K562 (cell line): ENCODE results near the gene UNKL. TPM values are rescaled to one million over a fixed set of nuclear protein-coding genes. Genes with fewer than 3 reads are reported as not detected.

Experiments used
- BRCA1 ChIP-seq, 2 experiments: fragments of 450-650 bp in 1 of 2; sonication (generic) in 1 of 2; formaldehyde crosslinking in 1 of 2; IDR thresholded peaks; 2 replicates each; pipeline versions ENCODE4 v1.5.0 to v1.6.1; 2017 to 2020; ENCODE audit warnings: mild to moderate bottlenecking in 1 of 2, missing genetic modification reagents in 1 of 2
- CBX3 ChIP-seq, 2 experiments: IDR thresholded peaks; 1 replicate in 1 of 2; 2 replicates in 1 of 2; pipeline ENCODE4 v1.6.1; 2012; ENCODE audit warnings: inconsistent platforms in 2 of 2, low read length in 2 of 2, borderline replicate concordance in 1 of 2, control low read depth in 1 of 2
- CCNT2 ChIP-seq: IDR thresholded peaks from 2 replicates; pipeline ENCODE4 v1.6.1; 2011; ENCODE audit warnings: borderline replicate concordance, low read depth, mild to moderate bottlenecking, moderate library complexity, mixed read lengths, low read length; ENCODE audit not compliant: insufficient read length; ENCODE audit errors: extremely low read depth
- DDX20 ChIP-seq: fragments of 450-650 bp; IDR thresholded peaks from 2 replicates; pipeline ENCODE4 v1.6.1; 2016; ENCODE audit warnings: missing genetic modification characterization, low read depth, mild to moderate bottlenecking, missing compliant biosample characterization, moderate library complexity
- DMBX1 ChIP-seq: fragments of 250-450 bp; sonication (Bioruptor Pico); IDR thresholded peaks from 2 replicates; pipeline ENCODE4 v1.8.0; 2022; ENCODE audit warnings: inconsistent platforms, mild to moderate bottlenecking, moderate library complexity, borderline replicate concordance
- ILF3 ChIP-seq: fragments of 450-650 bp; IDR thresholded peaks from 2 replicates; pipeline ENCODE4 v1.6.1; 2018; ENCODE audit warnings: antibody characterized with exemption, mild to moderate bottlenecking, moderate library complexity, borderline replicate concordance
- MAZ ChIP-seq, 2 experiments: fragments of 450-650 bp in 1 of 2; sonication (generic) in 1 of 2; formaldehyde crosslinking; IDR thresholded peaks in 1 of 2; conservative IDR thresholded peaks in 1 of 2; 2 replicates each; pipeline versions ENCODE4 v1.4.0 to v1.5.0; 2020; ENCODE audit warnings: mild to moderate bottlenecking in 1 of 2, missing genetic modification reagents in 1 of 2
- NBN ChIP-seq: fragments of 450-650 bp; IDR thresholded peaks from 2 replicates; pipeline ENCODE4 v1.6.1; 2016; ENCODE audit warnings: low read depth, mild to moderate bottlenecking
- NRF1 ChIP-seq, 2 experiments: fragments of 450-650 bp; IDR thresholded peaks in 1 of 2; conservative IDR thresholded peaks in 1 of 2; 2 replicates each; pipeline ENCODE4 v1.6.1; 2014; ENCODE audit warnings: mild to moderate bottlenecking in 2 of 2
- PHB2 ChIP-seq: fragments of 450-650 bp; IDR thresholded peaks from 2 replicates; pipeline ENCODE4 v1.6.1; 2017; ENCODE audit warnings: low read depth
- RAD51 ChIP-seq: fragments of 450-650 bp; IDR thresholded peaks from 2 replicates; pipeline ENCODE4 v1.7.1; 2016; ENCODE audit warnings: low read depth, mild to moderate bottlenecking, borderline replicate concordance
- SMARCC2 ChIP-seq: fragments of 450-650 bp; IDR thresholded peaks from 2 replicates; pipeline ENCODE4 v1.6.1; 2017; ENCODE audit warnings: antibody characterized with exemption, moderate library complexity, mild to moderate bottlenecking, low read depth
- SRSF1 ChIP-seq: fragments of 200-400 bp; formaldehyde crosslinking; IDR thresholded peaks from 2 replicates; pipeline ENCODE4 v1.6.1; 2017; ENCODE audit warnings: mild to moderate bottlenecking, low read depth, low read length, moderate library complexity
- STAT5B ChIP-seq: fragments of 250-450 bp; sonication (Bioruptor Pico); IDR thresholded peaks from 2 replicates; pipeline ENCODE4 v1.8.0; 2021; ENCODE audit warnings: mild to moderate bottlenecking, inconsistent platforms
- TCFL5 ChIP-seq: fragments of 250-450 bp; sonication (Bioruptor Pico); conservative IDR thresholded peaks from 2 replicates; pipeline ENCODE4 v1.6.1; 2021; ENCODE audit warnings: mild to moderate bottlenecking, moderate library complexity, matching md5 sums
- ZNF263 ChIP-seq: sonication (generic); formaldehyde crosslinking; IDR thresholded peaks from 2 replicates; pipeline ENCODE4 v1.8.0; 2022; ENCODE audit warnings: mild to moderate bottlenecking, missing genetic modification reagents, borderline replicate concordance
- polyA plus RNA-seq, 8 experiments: library from polyadenylated mRNA; depleted of rRNA in 4 of 8; stranded (reverse) in 5 of 8; unstranded in 3 of 8; fragments of >200 nt; fragmentation: Nextera tagmentation in 2 of 8; fragmentation: Illumina TruSeq in 1 of 8; extraction: Ambion mirVana in 2 of 8; extraction: Trizol in 1 of 8; gene quantifications; 2 replicates each; pipeline versions ENCODE4 v1.2.1 to v1.2.3, GENCODE V29; 2011 to 2014; ENCODE audit warnings: inconsistent platforms in 1 of 8, missing spikeins in 1 of 8
- total RNA-seq, 7 experiments: library from RNA; depleted of rRNA in 6 of 7; stranded (reverse); fragments of >200 nt in 6 of 7; fragmentation: Illumina TruSeq in 2 of 7; extraction: Trizol in 2 of 7; gene quantifications; 2 replicates each; pipeline versions ENCODE4 v1.2.1 to v1.2.3, GENCODE V29; 2011 to 2021; ENCODE audit warnings: low replicate concordance in 1 of 7
- TF ChIP-seq, protein P1 (sequence below): fragments of 250-450 bp; sonication (Bioruptor Pico); IDR thresholded peaks from 2 replicates; pipeline ENCODE4 v1.5.0; 2021; ENCODE audit warnings: mild to moderate bottlenecking, moderate library complexity
- TF ChIP-seq, protein P2 (sequence below): fragments of 450-650 bp; IDR thresholded peaks from 2 replicates; pipeline ENCODE4 v1.6.1; 2016; ENCODE audit warnings: missing biosample characterization, missing genetic modification characterization
- TF ChIP-seq, protein P3 (sequence below): fragments of 250-450 bp; sonication (Bioruptor Pico); IDR thresholded peaks from 2 replicates; pipeline ENCODE4 v1.5.0; 2020; ENCODE audit warnings: mild to moderate bottlenecking

UNKL gene
- total and polyA plus RNA-seq, 9 of the 15 experiments (the other 6 are each of a cell fraction or from before 2014, with no cell fraction given): 0.37 to 30.2 (median 5.1) TPM

DNA sequence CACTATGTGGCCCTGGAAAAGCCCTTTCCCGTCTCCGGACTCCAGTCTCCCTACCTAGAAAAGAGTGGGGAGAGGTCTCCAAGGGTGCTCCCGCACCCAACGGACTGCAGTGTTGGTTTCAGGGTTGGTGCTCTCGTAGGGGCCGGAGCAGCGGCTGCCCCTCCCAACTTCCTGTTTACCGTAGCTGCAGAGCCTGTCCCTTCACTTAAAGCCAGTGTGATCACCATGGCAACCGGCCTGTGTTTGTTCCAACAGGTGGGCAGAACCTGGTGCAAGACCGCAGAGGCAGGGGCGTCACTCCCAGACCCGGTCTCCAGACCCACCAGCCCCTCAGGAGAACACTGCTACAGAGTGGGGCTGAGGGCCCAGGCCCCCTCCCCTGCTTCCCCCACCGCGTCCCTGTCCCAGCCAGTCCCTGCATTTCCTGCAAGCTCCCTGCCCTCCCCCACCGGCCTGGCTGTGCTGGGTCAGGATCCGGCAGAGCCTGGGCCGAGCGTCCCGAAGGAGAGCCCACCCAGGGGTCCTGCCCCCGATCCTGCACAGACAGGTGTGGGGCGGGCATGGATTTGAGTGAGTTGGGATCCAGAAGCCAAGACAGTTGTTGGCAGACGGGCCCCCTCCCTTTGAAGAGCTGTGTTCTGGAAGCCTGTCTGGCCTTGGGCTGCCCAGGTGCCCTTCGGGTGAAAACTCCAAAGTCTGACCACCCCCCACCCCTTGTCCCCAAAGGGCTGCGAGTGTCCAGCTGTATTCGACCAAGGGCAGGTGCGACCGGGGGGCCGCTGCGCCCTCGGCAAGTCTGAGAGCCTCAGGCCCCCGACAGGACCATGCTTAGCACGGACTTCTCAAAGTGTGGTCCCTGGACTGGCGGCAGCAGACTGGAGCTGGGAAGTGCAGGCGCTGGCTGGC lies 82.5 kb downstream of the UNKL start (continued):
- TF ChIP-seq RAD51 (no peak), MAZ (CRISPR knock-in tag; conservative IDR thresholded peaks at IDR 0.05 in 1 of 2, IDR thresholded peaks at IDR 0.05 in 1 of 2) (peak; percentile 80 to 95), BRCA1 (IDR thresholded peaks at IDR 0.05) (no peak), BRCA1 (CRISPR knock-in tag; IDR thresholded peaks at IDR 0.05) (0 out of 2 replicates have a peak, but pooled peaks have one; percentile 67), DMBX1 (CRISPR knock-in tag) (no peak), ILF3 (no peak), TCFL5 (CRISPR knock-in tag) (no peak), NBN (no peak), CBX3 (IDR thresholded peaks at IDR 0.05; ENCODE audit: borderline replicate concordance in 1 of 2, low read length in 2 of 2) (no peak), DDX20 (tag) (no peak), SRSF1 (no peak), ZNF263 (peak; percentile 64), STAT5B (CRISPR knock-in tag) (no peak), PHB2 (no peak), NRF1 (conservative IDR thresholded peaks at IDR 0.05 in 1 of 2, IDR thresholded peaks at IDR 0.05 in 1 of 2) (peak; percentile 29 to 49; a peak in 3 of 4 replicates), CCNT2 (no peak), SMARCC2 (no peak)
- TF ChIP-seq, protein P1, sequence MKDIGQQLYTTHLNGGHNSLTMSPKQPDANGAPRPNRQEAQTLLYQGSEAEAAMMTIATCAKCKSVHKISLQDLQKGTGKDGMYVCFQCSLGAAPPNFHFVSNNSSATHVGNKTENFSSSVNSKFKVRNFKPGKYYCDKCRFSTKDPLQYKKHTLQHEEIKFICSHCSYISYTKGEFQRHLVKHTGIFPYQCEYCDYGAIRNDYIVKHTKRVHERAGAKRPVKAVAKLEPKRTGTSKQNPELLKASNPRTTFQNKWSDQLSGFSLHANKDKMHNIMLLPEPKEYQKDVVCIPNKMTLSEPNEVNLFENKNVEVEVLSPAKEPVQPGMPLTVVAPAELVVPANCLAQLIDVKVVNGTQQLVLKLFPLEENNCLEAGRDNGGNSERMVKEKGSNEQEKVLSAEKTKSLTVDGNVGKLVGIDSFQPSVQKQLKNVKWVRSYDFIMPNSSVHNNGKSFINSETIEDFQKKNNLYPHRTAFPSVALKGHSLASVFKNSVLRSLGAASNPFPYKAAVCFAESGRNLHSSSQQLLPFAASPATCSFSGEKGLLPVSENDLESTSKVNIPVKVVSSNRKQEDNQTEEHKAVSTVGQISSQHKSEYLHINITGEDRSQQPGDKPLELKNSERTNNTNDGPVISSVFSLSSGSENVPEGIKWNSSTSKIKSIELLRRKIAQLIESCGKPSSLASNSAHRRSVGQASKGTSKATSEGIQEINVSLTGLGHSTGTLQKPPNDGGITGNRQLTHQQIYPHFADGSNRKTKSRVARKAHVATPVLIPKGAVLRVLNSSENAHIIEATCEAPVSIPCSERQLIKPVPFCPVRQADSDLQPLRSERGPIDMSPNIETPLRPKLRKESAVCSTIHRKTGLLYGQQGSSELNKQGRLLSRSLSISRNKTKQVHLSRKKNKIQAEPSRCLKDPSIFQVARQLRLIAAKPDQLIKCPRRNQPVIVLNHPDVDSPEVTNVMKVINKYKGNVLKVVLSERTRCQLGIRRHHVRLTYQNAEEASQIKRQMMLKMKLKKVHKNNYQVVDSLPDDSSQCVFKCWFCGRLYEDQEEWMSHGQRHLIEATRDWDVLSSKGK (CRISPR knock-in tag): no peak
- TF ChIP-seq, protein P2, sequence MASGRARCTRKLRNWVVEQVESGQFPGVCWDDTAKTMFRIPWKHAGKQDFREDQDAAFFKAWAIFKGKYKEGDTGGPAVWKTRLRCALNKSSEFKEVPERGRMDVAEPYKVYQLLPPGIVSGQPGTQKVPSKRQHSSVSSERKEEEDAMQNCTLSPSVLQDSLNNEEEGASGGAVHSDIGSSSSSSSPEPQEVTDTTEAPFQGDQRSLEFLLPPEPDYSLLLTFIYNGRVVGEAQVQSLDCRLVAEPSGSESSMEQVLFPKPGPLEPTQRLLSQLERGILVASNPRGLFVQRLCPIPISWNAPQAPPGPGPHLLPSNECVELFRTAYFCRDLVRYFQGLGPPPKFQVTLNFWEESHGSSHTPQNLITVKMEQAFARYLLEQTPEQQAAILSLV: no peak
- TF ChIP-seq, protein P3, sequence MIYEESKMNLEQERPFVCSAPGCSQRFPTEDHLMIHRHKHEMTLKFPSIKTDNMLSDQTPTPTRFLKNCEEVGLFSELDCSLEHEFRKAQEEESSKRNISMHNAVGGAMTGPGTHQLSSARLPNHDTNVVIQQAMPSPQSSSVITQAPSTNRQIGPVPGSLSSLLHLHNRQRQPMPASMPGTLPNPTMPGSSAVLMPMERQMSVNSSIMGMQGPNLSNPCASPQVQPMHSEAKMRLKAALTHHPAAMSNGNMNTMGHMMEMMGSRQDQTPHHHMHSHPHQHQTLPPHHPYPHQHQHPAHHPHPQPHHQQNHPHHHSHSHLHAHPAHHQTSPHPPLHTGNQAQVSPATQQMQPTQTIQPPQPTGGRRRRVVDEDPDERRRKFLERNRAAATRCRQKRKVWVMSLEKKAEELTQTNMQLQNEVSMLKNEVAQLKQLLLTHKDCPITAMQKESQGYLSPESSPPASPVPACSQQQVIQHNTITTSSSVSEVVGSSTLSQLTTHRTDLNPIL (CRISPR knock-in tag): no peak
